NT2/D1 (cell line): ENCODE data around the gene TOM1L2.

Source experiments
- SUZ12 ChIP-seq: IDR thresholded peaks from 2 replicates; pipeline ENCODE4 v1.6.1; 2011; ENCODE audit not compliant: insufficient read length, insufficient read depth; ENCODE audit errors: extremely low read depth
- YY1 ChIP-seq: IDR thresholded peaks from 2 replicates; pipeline ENCODE4 v1.6.1; 2011; ENCODE audit not compliant: insufficient read length, insufficient read depth
- ZNF274 ChIP-seq: IDR thresholded peaks from 2 replicates; pipeline ENCODE4 v1.6.1; 2011; ENCODE audit warnings: mild to moderate bottlenecking, low read depth, low read length

GRCh38 chr17:17921192-17922069 lies 50.8 kb downstream of the TOM1L2 start:
- TF ChIP-seq SUZ12 (no peak), ZNF274 (no peak), YY1 (peak; percentile 39)
